ENCODE measurements around the gene FAM50A.
A peak's percentile ranks its signal among the peaks of the same experiment; 100 is the strongest.

Gene FAM50A

DNA sequence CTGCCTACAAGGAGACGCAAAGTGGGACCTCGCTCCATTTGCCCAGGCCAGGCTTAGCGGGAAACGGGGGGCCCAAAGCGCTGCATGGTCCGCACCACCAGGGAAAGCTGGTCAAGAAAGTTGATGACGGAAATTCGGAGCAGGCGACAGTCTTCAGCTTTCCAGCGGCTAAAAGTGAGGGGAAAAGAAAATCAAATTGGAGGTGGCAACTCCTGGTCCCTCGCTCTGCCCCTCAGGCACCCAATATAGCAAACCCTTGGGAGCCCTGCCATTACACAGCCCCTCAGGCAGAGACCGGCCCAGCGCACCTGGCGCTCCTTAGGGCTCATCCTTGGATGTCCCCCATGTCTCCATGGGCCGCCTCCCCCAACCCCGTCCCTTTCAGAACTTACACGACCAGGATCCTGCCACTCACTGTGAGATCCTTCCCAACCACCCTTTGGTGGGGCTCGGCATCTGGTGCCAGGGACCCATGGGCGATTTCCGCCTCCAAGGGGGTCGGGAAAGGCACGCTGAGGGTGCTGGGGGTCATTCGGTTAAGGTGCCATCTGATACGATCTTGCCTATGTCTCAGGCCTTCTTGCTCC lies 34.0 kb downstream of the FAM50A start:
- Mint-ChIP-seq H3K27ac (ENCODE audit: low read depth) (peak overlapping the region; percentile 84), H3K4me1 (peaks cover 5% of the 10 kb centered on the region), H3K4me3 (peak overlapping the region; percentile 77), H3K9me3 (no peaks in the 10 kb centered on the region), H3K27me3 (no peaks in the 10 kb centered on the region), H3K36me3 (ENCODE audit: insufficient read depth) (peaks cover 15% of the 10 kb centered on the region)
- DNase-seq (ENCODE audit: low spot score in 2 of 2) = no peak
- no peak for ATAC-seq (replicated peaks; ENCODE audit: extremely low read depth, poor library complexity, severe bottlenecking)

DNA sequence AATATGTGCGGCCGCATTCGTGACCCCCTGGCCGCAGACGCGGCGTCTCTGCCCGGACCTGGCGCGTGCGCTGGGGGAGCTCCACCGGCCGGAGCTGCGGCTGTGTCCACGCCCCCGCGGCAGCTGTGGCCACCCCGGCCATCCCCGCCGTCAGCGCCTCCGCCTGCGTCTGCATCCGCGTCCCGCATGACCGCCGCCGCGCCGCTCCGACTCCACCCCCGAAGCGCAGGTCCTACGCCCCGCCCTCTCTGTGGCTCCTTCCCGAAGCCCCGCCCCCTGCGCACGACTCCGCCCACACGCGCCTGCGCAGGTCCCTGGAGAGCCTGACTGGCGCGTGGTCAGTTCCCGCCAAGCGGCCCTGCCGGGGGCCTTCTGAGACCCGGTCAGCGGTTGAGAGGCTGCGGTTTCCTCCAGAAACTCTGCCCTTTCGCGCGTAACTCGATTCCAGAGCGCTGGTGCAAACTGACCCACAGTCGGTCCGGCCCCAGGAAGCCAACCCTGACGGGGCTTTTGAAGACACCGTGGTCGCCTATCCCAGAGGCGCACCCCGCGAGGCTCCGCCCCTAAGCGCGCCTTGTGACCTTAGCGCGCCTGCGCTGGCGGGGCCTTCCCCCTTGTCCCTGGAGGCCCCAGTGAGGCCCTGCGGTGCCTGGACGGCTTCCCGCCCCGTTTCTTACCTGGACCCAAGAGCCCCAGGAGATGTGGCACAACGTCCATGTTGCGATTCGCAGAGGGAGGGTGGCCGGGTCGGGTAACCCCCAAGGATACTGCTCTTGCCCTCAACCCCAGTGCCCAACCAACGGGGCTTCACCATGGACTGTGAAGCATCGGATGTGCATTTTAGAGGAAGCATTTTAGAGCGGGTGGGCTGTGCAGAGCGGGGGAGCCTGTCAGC lies 35.0 kb downstream of the FAM50A start, which contains the start of gene LAGE3:
Gene LAGE3, minus strand, starts transcription at position 554 of the 895 bp plus-strand sequence. Its CDS starts 366 bp downstream, at position 188.
- no peaks in the 10 kb centered on the region for H3K27me3 Mint-ChIP-seq
- H3K9me3 Mint-ChIP-seq = no peaks in the 10 kb centered on the region
- peak; percentile 84 for ATAC-seq (replicated peaks; ENCODE audit: extremely low read depth, poor library complexity, severe bottlenecking)

DNA sequence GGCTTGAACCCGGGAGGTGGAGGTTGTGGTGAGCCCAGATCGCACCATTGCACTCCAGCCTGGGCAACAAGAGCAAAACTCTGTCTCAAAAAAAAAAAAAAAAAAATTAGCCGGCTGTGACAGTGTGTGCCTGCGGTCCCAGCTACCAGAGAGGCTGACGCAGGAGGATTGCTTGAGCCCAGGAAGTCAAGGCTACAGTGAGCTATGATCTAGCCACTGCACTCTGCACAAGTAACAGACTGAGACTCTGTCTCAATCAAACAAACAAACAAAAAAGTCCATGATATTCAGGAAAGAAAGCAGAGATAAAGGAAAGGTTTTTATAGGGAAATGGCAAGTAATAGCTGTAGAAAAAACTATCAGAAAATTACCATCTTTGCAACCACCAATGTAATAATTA lies 37.3 kb downstream of the FAM50A start:
- no peaks in the 10 kb centered on the region for H3K9me3 Mint-ChIP-seq
- no peak overlapping the region for H3K27ac Mint-ChIP-seq (ENCODE audit: low read depth)
- ATAC-seq (replicated peaks; ENCODE audit: extremely low read depth, poor library complexity, severe bottlenecking) = no peak
- peaks cover 15% of the 10 kb centered on the region for H3K36me3 Mint-ChIP-seq (ENCODE audit: insufficient read depth)
- no peak for DNase-seq (ENCODE audit: low spot score in 2 of 2)
- peaks cover 5% of the 10 kb centered on the region for H3K4me1 Mint-ChIP-seq
- no peaks in the 10 kb centered on the region for H3K27me3 Mint-ChIP-seq
- H3K4me3 Mint-ChIP-seq = no peak overlapping the region

More for the DNA sequence above, 35.0 kb downstream of the FAM50A start, which contains the start of gene LAGE3:
- H3K36me3 Mint-ChIP-seq (ENCODE audit: insufficient read depth) = peaks cover 15% of the 10 kb centered on the region
- peaks cover 5% of the 10 kb centered on the region for H3K4me1 Mint-ChIP-seq
- H3K27ac Mint-ChIP-seq (ENCODE audit: low read depth) = peak within 1 kb of the TSS; percentile 84
- peak; percentile 91 to 92 for DNase-seq (ENCODE audit: low spot score in 2 of 2)
- peak within 1 kb of the TSS; percentile 77 for H3K4me3 Mint-ChIP-seq

DNA sequence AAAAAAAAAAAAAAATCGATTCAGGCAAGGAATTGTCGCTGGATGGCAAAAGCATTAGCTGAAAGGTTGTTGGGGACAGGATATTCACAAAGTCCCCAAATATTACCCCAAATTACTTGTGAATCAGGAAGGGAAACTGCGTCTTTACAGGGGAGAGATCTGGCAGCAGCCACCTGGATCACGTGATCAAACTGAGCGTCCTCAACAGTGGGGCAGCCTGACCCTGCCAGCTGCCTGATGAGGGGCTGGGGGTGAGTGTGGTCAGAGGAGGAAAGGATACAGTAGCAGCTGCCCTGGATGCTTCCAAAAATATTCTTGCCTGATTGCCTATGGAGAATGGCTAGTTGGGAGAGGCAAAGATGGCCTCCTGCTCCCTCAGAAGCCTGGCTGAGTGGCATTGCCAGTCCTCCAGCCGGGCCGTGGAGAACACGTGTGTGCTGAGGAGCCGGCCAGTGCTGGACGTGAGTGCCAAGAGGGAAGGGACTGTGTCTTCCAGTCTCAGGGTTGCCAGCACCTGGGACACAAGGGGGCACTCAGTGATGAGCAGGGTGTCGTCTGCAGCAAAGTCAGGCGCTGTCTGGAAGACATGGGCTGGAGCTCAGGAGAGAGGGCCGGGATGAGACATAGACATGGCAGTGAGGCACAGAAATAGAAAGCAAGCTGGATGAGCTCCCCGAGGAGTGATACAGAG lies 38.1 kb downstream of the FAM50A start:
- H3K36me3 Mint-ChIP-seq (ENCODE audit: insufficient read depth) = peaks cover 17% of the 10 kb centered on the region
- no peaks in the 10 kb centered on the region for H3K27me3 Mint-ChIP-seq
- H3K9me3 Mint-ChIP-seq = no peaks in the 10 kb centered on the region
- H3K4me1 Mint-ChIP-seq = peaks cover 5% of the 10 kb centered on the region
- H3K4me3 Mint-ChIP-seq = no peak overlapping the region
- no peak overlapping the region for H3K27ac Mint-ChIP-seq (ENCODE audit: low read depth)
- DNase-seq (ENCODE audit: low spot score in 2 of 2) (no peak), ATAC-seq (replicated peaks; ENCODE audit: extremely low read depth, poor library complexity, severe bottlenecking) (no peak)

DNA sequence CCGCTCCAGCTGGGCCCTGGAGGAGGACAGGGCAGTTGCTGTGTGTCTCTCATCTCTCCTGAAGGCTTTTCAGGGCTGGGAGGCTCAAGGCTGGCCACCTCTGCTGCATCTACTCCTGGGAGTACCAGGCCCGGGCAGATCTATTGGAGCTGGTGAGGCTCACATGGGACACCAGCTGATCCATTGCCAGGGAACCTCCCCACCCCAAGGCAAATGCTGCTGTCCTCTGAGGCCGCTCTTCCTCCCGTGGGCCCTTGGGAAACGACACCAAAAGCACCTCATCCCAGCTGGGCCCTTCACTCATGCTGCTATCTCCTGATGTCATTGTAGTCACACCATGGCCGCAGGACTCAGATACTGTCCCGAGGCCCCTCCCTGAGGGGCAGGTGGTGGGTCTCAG lies 38.8 kb downstream of the FAM50A start:
- H3K4me1 Mint-ChIP-seq = peaks cover 8% of the 10 kb centered on the region
- DNase-seq (ENCODE audit: low spot score in 2 of 2) = no peak
- H3K36me3 Mint-ChIP-seq (ENCODE audit: insufficient read depth) = peaks cover 18% of the 10 kb centered on the region
- H3K4me3 Mint-ChIP-seq = no peak overlapping the region
- ATAC-seq (replicated peaks; ENCODE audit: extremely low read depth, poor library complexity, severe bottlenecking) = no peak
- H3K27me3 Mint-ChIP-seq = no peaks in the 10 kb centered on the region
- H3K9me3 Mint-ChIP-seq = no peaks in the 10 kb centered on the region
- H3K27ac Mint-ChIP-seq (ENCODE audit: low read depth) = no peak overlapping the region

DNA sequence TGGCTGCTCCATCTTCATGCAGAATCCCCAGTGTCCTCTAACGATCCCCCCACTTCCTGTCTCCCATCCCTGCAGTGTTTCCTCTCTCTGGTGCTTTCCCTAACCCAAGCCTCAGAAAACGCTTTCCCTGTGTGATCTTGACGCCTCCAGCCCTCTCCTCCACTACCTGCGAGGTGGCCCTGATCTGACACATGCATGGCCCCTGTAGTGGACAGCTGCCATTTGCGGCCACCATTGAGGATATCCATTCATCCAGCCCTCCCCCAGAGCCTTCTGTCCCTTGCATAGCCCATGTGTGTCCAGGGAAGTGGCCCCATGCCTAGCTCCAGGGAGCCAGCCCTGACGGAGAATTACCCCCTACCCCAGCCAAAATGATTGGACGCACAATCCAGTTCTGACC lies 39.4 kb downstream of the FAM50A start:
- H3K4me1 Mint-ChIP-seq = peaks cover 13% of the 10 kb centered on the region
- peaks cover 19% of the 10 kb centered on the region for H3K36me3 Mint-ChIP-seq (ENCODE audit: insufficient read depth)
- no peaks in the 10 kb centered on the region for H3K9me3 Mint-ChIP-seq
- H3K27me3 Mint-ChIP-seq = no peaks in the 10 kb centered on the region
- no peak for DNase-seq (ENCODE audit: low spot score in 2 of 2)
- H3K4me3 Mint-ChIP-seq = no peak overlapping the region
- H3K27ac Mint-ChIP-seq (ENCODE audit: low read depth) = no peak overlapping the region
- ATAC-seq (replicated peaks; ENCODE audit: extremely low read depth, poor library complexity, severe bottlenecking) = no peak

DNA sequence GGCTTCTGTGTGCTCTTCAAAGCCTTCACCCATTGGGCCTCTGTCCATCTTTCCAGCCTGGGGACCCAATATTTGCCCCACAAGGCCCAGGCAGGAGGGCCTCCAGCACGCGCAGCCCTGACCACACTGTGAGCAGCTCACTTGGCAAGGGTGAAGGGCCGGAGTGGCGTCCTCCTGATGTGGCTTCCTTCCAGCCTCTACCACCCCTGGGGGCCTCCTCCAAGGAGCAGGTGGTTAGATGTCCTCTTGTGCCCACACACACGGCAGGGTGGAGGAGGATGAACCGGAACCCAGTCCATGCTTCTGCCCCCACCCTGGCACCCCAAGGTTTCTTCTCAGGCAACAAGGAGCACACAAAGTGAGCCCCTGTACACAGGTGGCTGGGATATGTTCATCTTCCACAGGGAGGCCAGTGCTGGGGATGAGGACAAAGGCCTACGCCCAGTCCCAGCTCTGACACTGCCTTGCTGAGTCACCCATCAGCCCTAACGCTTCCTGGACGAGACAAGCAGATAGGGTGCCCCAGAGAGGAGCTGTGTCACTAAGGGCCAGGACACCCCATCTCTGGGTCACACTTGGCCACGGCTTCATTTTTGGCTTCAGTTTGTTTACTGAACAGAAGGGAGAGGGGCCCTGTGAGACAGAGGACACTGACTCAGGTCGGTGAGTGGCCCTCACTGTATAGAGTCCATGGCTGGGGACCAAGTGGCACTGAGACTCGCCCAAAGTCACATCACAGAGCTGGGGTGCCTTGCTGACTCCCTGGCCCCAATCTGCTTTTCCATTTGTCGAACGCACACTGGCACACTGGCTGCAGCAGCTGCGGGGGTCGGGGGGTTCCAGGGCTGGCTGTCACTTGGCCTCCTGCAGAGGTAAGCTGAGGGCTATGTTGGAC lies 40.6 kb downstream of the FAM50A start:
- DNase-seq (ENCODE audit: low spot score in 2 of 2) = no peak
- Mint-ChIP-seq H3K4me3 (peak overlapping the region; percentile 52), H3K27me3 (no peaks in the 10 kb centered on the region), H3K9me3 (no peaks in the 10 kb centered on the region), H3K27ac (ENCODE audit: low read depth) (no peak overlapping the region), H3K36me3 (ENCODE audit: insufficient read depth) (peaks cover 11% of the 10 kb centered on the region), H3K4me1 (peaks cover 14% of the 10 kb centered on the region)
- ATAC-seq (replicated peaks; ENCODE audit: extremely low read depth, poor library complexity, severe bottlenecking) = no peak

DNA sequence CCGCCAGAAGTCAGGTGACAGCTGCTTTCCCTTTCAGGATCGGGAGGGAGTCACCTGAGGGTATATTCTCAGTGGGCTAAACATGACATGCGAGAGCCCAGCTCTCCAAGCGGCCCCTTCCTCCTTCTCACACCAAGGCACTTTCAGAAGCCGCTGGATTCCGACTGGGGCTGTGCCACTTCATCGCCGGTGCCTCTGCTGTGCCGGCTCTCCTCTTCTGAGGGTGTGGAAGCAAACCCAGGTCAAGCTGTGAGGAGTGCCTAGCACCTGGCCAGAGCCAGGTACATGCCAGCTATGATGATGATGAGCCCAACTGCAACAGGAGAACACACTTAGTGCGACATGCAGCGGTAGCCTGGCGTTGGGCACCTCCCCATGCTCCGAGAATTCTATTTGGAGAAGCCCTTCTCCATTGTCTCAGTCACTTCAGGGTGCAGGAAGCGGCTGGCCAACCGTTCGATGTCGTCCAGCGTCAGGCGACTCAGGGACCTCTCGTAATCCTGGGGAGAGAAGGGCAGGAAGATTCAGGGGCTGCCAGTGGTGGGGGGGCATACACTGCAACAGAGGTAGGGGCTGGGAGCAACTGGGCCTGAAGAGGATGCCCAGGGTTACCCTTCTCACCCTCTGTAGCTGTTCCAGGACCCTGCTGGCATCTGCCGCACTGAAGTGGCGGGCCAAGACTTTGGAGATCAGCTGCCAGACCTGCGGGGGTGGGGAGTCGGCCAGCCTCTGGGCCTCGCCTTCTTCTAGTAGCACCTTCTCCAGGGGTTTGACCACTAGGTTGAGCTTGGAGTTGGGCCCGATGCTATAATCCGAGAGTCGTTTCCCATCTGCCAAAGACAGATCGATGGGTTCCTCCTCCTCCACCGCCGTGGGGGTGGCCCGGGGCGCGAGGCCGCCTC lies 41.5 kb downstream of the FAM50A start:
- no peaks in the 10 kb centered on the region for H3K9me3 Mint-ChIP-seq
- ATAC-seq (replicated peaks; ENCODE audit: extremely low read depth, poor library complexity, severe bottlenecking) (no peak), DNase-seq (ENCODE audit: low spot score in 2 of 2) (no peak)
- H3K36me3 Mint-ChIP-seq (ENCODE audit: insufficient read depth) = peaks cover 15% of the 10 kb centered on the region
- H3K27ac Mint-ChIP-seq (ENCODE audit: low read depth) = no peak overlapping the region
- H3K27me3 Mint-ChIP-seq = no peaks in the 10 kb centered on the region
- H3K4me3 Mint-ChIP-seq = peak overlapping the region; percentile 52
- peaks cover 18% of the 10 kb centered on the region for H3K4me1 Mint-ChIP-seq

DNA sequence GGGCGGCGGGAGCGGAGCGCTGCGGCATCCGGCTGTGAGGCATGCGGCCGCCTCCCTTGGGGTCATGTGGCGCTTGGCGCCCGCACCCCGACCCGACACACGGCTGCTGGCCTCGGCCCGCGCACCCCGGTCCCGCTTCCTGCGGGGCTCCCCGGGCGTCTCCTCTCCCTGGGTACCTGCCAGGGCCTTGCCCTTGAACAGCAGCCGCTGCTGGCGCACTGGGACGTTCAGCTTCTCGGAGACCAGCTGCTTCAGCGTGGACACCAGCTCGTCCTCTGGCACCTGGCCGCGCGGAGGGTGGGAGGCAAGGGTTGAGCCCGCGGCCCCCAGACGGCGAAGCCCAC lies 42.1 kb downstream of the FAM50A start:
- DNase-seq (ENCODE audit: low spot score in 2 of 2) = peak; percentile 12 to 17
- H3K4me1 Mint-ChIP-seq = peaks cover 18% of the 10 kb centered on the region
- H3K36me3 Mint-ChIP-seq (ENCODE audit: insufficient read depth) = peaks cover 15% of the 10 kb centered on the region
- H3K9me3 Mint-ChIP-seq = no peaks in the 10 kb centered on the region
- H3K27ac Mint-ChIP-seq (ENCODE audit: low read depth) = no peak overlapping the region
- H3K4me3 Mint-ChIP-seq = peak overlapping the region; percentile 52
- H3K27me3 Mint-ChIP-seq = no peaks in the 10 kb centered on the region
- ATAC-seq (replicated peaks; ENCODE audit: extremely low read depth, poor library complexity, severe bottlenecking) = peak; percentile 7

DNA sequence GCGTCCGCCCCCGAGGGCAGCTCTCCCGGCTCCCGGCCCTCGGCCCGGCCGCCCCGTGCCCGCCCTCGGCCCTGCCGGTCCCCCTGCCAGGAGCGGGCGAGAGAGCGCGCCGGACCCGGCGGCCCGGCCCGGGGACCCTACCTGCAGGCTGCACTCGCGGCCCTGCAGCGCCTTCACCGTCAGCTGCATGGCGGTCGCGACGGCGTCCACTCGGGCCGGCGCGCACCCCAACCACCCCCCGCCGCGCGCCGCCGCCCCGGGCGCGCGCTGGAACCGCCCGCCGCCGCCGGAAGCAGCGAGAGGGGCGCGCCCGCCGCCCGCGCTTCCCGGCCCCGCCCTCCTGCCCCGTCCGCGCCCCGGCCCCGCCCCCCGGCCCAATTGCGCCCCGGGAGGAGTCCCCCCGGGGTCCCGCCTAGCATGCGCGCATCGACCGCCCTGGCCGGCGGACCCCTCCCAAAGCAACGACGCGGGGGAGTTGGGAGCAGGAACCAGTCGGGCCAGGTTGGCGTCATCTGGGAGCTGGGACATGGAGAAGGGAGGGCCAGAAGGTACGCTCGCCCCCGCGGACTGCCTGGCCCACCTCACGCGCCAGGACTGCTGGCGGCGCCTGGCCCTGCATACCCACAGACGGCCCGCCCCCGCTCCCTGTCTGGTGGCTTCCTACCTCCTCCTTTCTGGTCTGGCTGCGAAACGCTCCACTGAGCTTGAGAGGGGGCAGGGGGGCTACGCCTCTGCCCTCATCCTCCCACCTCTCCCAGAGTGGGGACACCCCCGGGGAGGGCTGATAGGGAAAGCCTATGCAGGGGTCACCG lies 42.7 kb downstream of the FAM50A start, which contains the start of gene UBL4A:
Gene UBL4A, minus strand, starts transcription at position 220 of the 812 bp plus-strand sequence. Its CDS starts 31 bp downstream, at position 189.
- DNase-seq (ENCODE audit: low spot score in 2 of 2) (peak; percentile 18 to 30), ATAC-seq (replicated peaks; ENCODE audit: extremely low read depth, poor library complexity, severe bottlenecking) (peak; percentile 16)
- H3K27me3 Mint-ChIP-seq = no peaks in the 10 kb centered on the region
- peak within 1 kb of the TSS; percentile 87 for H3K4me3 Mint-ChIP-seq
- peaks cover 15% of the 10 kb centered on the region for H3K36me3 Mint-ChIP-seq (ENCODE audit: insufficient read depth)
- peaks cover 18% of the 10 kb centered on the region for H3K4me1 Mint-ChIP-seq
- no peaks in the 10 kb centered on the region for H3K9me3 Mint-ChIP-seq
- H3K27ac Mint-ChIP-seq (ENCODE audit: low read depth) = peak within 1 kb of the TSS; percentile 88

Data from central memory CD8-positive, alpha-beta T cell (primary cell).